Forelimb muscle (tissue), 1 donor: ENCODE results near the gene OSBPL7. TPM values are rescaled to one million over a fixed set of nuclear protein-coding genes. Genes with fewer than 3 reads are reported as not detected.

Experiments used
- DNase-seq: peaks from one replicate; pipeline ENCODE4 v3.0.0-alpha.2; 2013; ENCODE audit warnings: low read depth
- polyA plus RNA-seq: library from polyadenylated mRNA; unstranded; fragments of 120-200 nt; gene quantifications from one replicate; pipeline ENCODE4 v1.2.1, GENCODE V29; 2013; ENCODE audit not compliant: insufficient read length

The OSBPL7 gene
- polyA plus RNA-seq, 1 donor: 15.5 TPM

GRCh38 chr17:47848198-47848513 lies 26.6 kb upstream of the OSBPL7 start:
- DNase-seq: no peak

- DNase-seq: no peak
Measured at GRCh38 chr17:47847341-47848197, 26.0 kb upstream of the OSBPL7 start.

GRCh38 chr17:47846716-47847340 lies 25.2 kb upstream of the OSBPL7 start:
- DNase-seq: no peak

- DNase-seq: no peak
Measured at GRCh38 chr17:47845716-47846075, 24.1 kb upstream of the OSBPL7 start.

GRCh38 chr17:47844814-47845715 lies 23.5 kb upstream of the OSBPL7 start:
- no peak for DNase-seq

GRCh38 chr17:47844227-47844626 lies 22.6 kb upstream of the OSBPL7 start:
- DNase-seq: no peak

- no peak for DNase-seq
Measured at GRCh38 chr17:47843391-47843730, 21.8 kb upstream of the OSBPL7 start.

GRCh38 chr17:47841488-47842291 lies 20.1 kb upstream of the OSBPL7 start:
- DNase-seq: no peak

GRCh38 chr17:47840742-47841487 lies 19.3 kb upstream of the OSBPL7 start, which contains the start of gene SCRN2:
SCRN2 (minus strand) TSS chr17:47841273; CDS start chr17:47840843, 430 bp downstream.
- no peak for DNase-seq

GRCh38 chr17:47840001-47840741 lies 18.6 kb upstream of the OSBPL7 start:
- no peak for DNase-seq

- no peak for DNase-seq
Measured at GRCh38 chr17:47839071-47839470, 17.5 kb upstream of the OSBPL7 start.

- DNase-seq: no peak
Measured at GRCh38 chr17:47838636-47839035, 17.0 kb upstream of the OSBPL7 start.

- no peak for DNase-seq
Measured at GRCh38 chr17:47837401-47838039, 15.9 kb upstream of the OSBPL7 start.

- no peak for DNase-seq
Measured at GRCh38 chr17:47836601-47837000, 15.0 kb upstream of the OSBPL7 start.

GRCh38 chr17:47834756-47835155 lies 13.2 kb upstream of the OSBPL7 start:
- no peak for DNase-seq

GRCh38 chr17:47831934-47832327 lies 10.3 kb upstream of the OSBPL7 start:
- DNase-seq: no peak

GRCh38 chr17:47831003-47831933 lies 9.7 kb upstream of the OSBPL7 start, which contains the start of the genes LRRC46 and MRPL10:
LRRC46 (plus strand) TSS chr17:47831670; CDS start chr17:47831990, 320 bp downstream.
MRPL10 (minus strand) TSS chr17:47831541; CDS start chr17:47831511, 30 bp downstream.
- peak; percentile 83 for DNase-seq

GRCh38 chr17:47830396-47831002 lies 8.9 kb upstream of the OSBPL7 start:
- DNase-seq: no peak
